WTC11 (cell line): ENCODE measurements around the gene GOLGA3. TPM values are rescaled to one million over a fixed set of nuclear protein-coding genes. Genes with fewer than 3 reads are reported as not detected.

ENCODE experiments used
- ATAC-seq: fragments of 200-7000 bp; cut with Tn5 transposase; 2 replicates; pipeline ENCODE4 v1.10.0; 2021; ENCODE audit warnings: mild to moderate bottlenecking, moderate library complexity
- CTCF ChIA-PET: fragments of 300-600 bp; sonication (Branson Sonifier 250); formaldehyde crosslinking; loops from one replicate; lab custom pipeline; 2021; ENCODE audit warnings: antibody characterized with exemption; lab: Charles Lee
- POLR2A ChIA-PET: fragments of 350-600 bp; sonication (Branson Sonifier 250); formaldehyde crosslinking; loops from one replicate; lab custom pipeline; 2021; ENCODE audit warnings: antibody characterized with exemption; lab: Charles Lee
- DNase-seq: peaks from one replicate; pipeline ENCODE4 v3.0.0; 2021; ENCODE audit warnings: low spot score
- H3K27ac Mint-ChIP-seq: 2 replicates; pipeline ENCODE4 v1.8.0; 2021; ENCODE audit warnings: mixed read lengths
- H3K27me3 Mint-ChIP-seq: 2 replicates; pipeline ENCODE4 v1.8.0; 2021; ENCODE audit warnings: low read depth, mild to moderate bottlenecking, moderate library complexity, mixed read lengths
- H3K36me3 Mint-ChIP-seq: 2 replicates; pipeline ENCODE4 v1.8.0; 2021; ENCODE audit warnings: mixed read lengths
- H3K4me1 Mint-ChIP-seq: 2 replicates; pipeline ENCODE4 v1.8.0; 2022; ENCODE audit warnings: mixed read lengths
- H3K4me3 Mint-ChIP-seq: 2 replicates; pipeline ENCODE4 v1.8.0; 2021; ENCODE audit warnings: mild to moderate bottlenecking, moderate library complexity, mixed read lengths
- H3K9me3 Mint-ChIP-seq: 2 replicates; pipeline ENCODE4 v1.8.0; 2021; ENCODE audit warnings: mixed read lengths
- CREM ChIP-seq: sonication (generic); formaldehyde crosslinking; IDR thresholded peaks from 2 replicates; pipeline ENCODE4 v1.8.1; 2022; ENCODE audit warnings: mild to moderate bottlenecking, missing genetic modification reagents, moderate library complexity
- ETV6 ChIP-seq: sonication (generic); formaldehyde crosslinking; IDR thresholded peaks from 2 replicates; pipeline ENCODE4 v1.8.1; 2022; ENCODE audit warnings: mild to moderate bottlenecking, missing genetic modification reagents
- FOXJ3 ChIP-seq: sonication (generic); formaldehyde crosslinking; IDR thresholded peaks from 2 replicates; pipeline ENCODE4 v1.9.0; 2021; ENCODE audit warnings: missing genetic modification reagents, mild to moderate bottlenecking, borderline replicate concordance
- FOXP4 ChIP-seq: sonication (generic); formaldehyde crosslinking; IDR thresholded peaks from 2 replicates; pipeline ENCODE4 v1.8.0; 2022; ENCODE audit warnings: mild to moderate bottlenecking, missing genetic modification reagents
- GRHL2 ChIP-seq: fragments of 250-450 bp; sonication (Bioruptor Pico); IDR thresholded peaks from 2 replicates; pipeline ENCODE4 v1.8.0; 2022; ENCODE audit warnings: mild to moderate bottlenecking, moderate library complexity; ENCODE audit not compliant: insufficient replicate concordance, severe bottlenecking
- HMGXB4 ChIP-seq: sonication (generic); formaldehyde crosslinking; IDR thresholded peaks from 2 replicates; pipeline ENCODE4 v1.8.1; 2023; ENCODE audit warnings: mild to moderate bottlenecking, moderate library complexity, missing genetic modification reagents
- JUN ChIP-seq: sonication (generic); formaldehyde crosslinking; IDR thresholded peaks from 2 replicates; pipeline ENCODE4 v1.8.0; 2023; ENCODE audit warnings: mild to moderate bottlenecking, missing genetic modification reagents
- KAT7 ChIP-seq: sonication (generic); formaldehyde crosslinking; IDR thresholded peaks from 2 replicates; pipeline ENCODE4 v1.8.1; 2023; ENCODE audit warnings: missing genetic modification reagents, mild to moderate bottlenecking, borderline replicate concordance
- MLX ChIP-seq: sonication (generic); formaldehyde crosslinking; IDR thresholded peaks from 2 replicates; pipeline ENCODE4 v1.8.1; 2023; ENCODE audit warnings: mild to moderate bottlenecking, missing genetic modification reagents, moderate library complexity
- NFATC4 ChIP-seq: fragments of 250-450 bp; sonication (Bioruptor Pico); IDR thresholded peaks from 2 replicates; pipeline ENCODE4 v1.9.0; 2021; ENCODE audit warnings: mild to moderate bottlenecking
- NR1H2 ChIP-seq: sonication (generic); formaldehyde crosslinking; IDR thresholded peaks from 2 replicates; pipeline ENCODE4 v1.9.0; 2021; ENCODE audit warnings: mild to moderate bottlenecking, moderate library complexity, missing genetic modification reagents
- OVOL2 ChIP-seq: fragments of 250-450 bp; sonication (Bioruptor Pico); IDR thresholded peaks from 2 replicates; pipeline ENCODE4 v1.9.0; 2021; ENCODE audit warnings: mild to moderate bottlenecking, borderline replicate concordance
- PRRX2 ChIP-seq: fragments of 250-450 bp; sonication (Bioruptor Pico); IDR thresholded peaks from 2 replicates; pipeline ENCODE4 v1.8.0; 2021; ENCODE audit warnings: mild to moderate bottlenecking
- SMAD3 ChIP-seq: sonication (generic); formaldehyde crosslinking; IDR thresholded peaks from 2 replicates; pipeline ENCODE4 v1.8.0; 2022; ENCODE audit warnings: missing genetic modification reagents, mild to moderate bottlenecking, borderline replicate concordance
- TCF7 ChIP-seq: sonication (generic); formaldehyde crosslinking; IDR thresholded peaks from 2 replicates; pipeline ENCODE4 v1.8.0; 2022; ENCODE audit warnings: mild to moderate bottlenecking, low read depth, missing genetic modification reagents, moderate library complexity
- TEAD1 ChIP-seq: sonication (generic); formaldehyde crosslinking; IDR thresholded peaks from 2 replicates; pipeline ENCODE4 v1.8.0; 2022; ENCODE audit warnings: mild to moderate bottlenecking, missing genetic modification reagents
- TEAD4 ChIP-seq: sonication (generic); formaldehyde crosslinking; IDR thresholded peaks from 2 replicates; pipeline ENCODE4 v1.8.0; 2022; ENCODE audit warnings: mild to moderate bottlenecking, missing genetic modification reagents
- ZNF138 ChIP-seq: sonication (generic); formaldehyde crosslinking; conservative IDR thresholded peaks from 2 replicates; pipeline ENCODE4 v1.8.1; 2022; ENCODE audit warnings: mild to moderate bottlenecking, moderate library complexity, missing genetic modification reagents
- ZNF281 ChIP-seq: sonication (generic); formaldehyde crosslinking; IDR thresholded peaks from 2 replicates; pipeline ENCODE4 v1.8.0; 2023; ENCODE audit warnings: mild to moderate bottlenecking, missing genetic modification reagents
- ZNF416 ChIP-seq: fragments of 250-450 bp; sonication (Bioruptor Pico); IDR thresholded peaks from 2 replicates; pipeline ENCODE4 v1.9.0; 2021; ENCODE audit warnings: mild to moderate bottlenecking, inconsistent platforms
- total RNA-seq: library from RNA; stranded (reverse); gene quantifications from 3 replicates; pipeline ENCODE4 v1.2.3, GENCODE V29; 2021
- TF ChIP-seq, protein P1 (sequence below): sonication (generic); formaldehyde crosslinking; IDR thresholded peaks from 2 replicates; pipeline ENCODE4 v1.8.1; 2022; ENCODE audit warnings: missing genetic modification reagents, borderline replicate concordance
- TF ChIP-seq, protein P2 (sequence below): fragments of 250-450 bp; sonication (Bioruptor Pico); IDR thresholded peaks from 2 replicates; pipeline ENCODE4 v1.9.0; 2021; ENCODE audit warnings: moderate library complexity, mild to moderate bottlenecking, inconsistent platforms, borderline replicate concordance
- TF ChIP-seq, protein P3 (sequence below): sonication (generic); formaldehyde crosslinking; IDR thresholded peaks from 2 replicates; pipeline ENCODE4 v1.8.0; 2022; ENCODE audit warnings: mild to moderate bottlenecking, missing genetic modification reagents

GOLGA3 gene
- total RNA-seq, 1 experiment from 2014 or later = 47.8 TPM

DNA sequence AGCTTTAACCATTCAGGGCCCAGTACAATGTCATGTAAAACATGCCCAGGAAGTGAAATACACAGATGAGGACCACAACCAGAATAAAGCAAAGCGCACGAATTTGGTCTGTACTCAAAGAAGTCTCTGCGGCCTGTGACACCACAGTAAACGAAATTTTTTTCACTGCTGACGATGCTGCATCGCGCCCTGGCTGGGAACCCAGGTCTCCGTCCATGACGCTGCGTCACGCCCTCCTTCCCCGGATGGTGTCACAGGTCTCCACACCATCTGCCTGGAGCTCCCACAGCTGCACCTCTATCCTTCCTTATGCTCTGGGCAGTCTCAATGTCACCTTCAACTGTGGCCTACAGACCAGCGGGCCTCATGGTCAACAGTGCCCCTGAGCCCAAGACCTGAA lies 84.8 kb downstream of the GOLGA3 start (continued):
- no peak for TF ChIP-seq ZNF281
- TF ChIP-seq MLX (CRISPR knock-in tag) = no peak
- no peak for TF ChIP-seq JUN (CRISPR knock-in tag)
- no peak for TF ChIP-seq OVOL2 (CRISPR knock-in tag)
- TF ChIP-seq HMGXB4 (CRISPR knock-in tag) = no peak
- TF ChIP-seq NFATC4 (CRISPR knock-in tag) = no peak
- TF ChIP-seq, protein P1, sequence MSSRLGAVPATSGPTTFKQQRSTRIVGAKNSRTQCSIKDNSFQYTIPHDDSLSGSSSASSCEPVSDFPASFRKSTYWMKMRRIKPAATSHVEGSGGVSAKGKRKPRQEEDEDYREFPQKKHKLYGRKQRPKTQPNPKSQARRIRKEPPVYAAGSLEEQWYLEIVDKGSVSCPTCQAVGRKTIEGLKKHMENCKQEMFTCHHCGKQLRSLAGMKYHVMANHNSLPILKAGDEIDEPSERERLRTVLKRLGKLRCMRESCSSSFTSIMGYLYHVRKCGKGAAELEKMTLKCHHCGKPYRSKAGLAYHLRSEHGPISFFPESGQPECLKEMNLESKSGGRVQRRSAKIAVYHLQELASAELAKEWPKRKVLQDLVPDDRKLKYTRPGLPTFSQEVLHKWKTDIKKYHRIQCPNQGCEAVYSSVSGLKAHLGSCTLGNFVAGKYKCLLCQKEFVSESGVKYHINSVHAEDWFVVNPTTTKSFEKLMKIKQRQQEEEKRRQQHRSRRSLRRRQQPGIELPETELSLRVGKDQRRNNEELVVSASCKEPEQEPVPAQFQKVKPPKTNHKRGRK (CRISPR knock-in tag) = no peak
- no peak for TF ChIP-seq SMAD3
- TF ChIP-seq, protein P2, sequence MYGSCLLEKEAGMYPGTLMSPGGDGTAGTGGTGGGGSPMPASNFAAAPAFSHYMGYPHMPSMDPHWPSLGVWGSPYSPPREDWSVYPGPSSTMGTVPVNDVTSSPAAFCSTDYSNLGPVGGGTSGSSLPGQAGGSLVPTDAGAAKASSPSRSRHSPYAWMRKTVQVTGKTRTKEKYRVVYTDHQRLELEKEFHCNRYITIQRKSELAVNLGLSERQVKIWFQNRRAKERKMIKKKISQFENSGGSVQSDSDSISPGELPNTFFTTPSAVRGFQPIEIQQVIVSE = no peak
- TF ChIP-seq, protein P3, sequence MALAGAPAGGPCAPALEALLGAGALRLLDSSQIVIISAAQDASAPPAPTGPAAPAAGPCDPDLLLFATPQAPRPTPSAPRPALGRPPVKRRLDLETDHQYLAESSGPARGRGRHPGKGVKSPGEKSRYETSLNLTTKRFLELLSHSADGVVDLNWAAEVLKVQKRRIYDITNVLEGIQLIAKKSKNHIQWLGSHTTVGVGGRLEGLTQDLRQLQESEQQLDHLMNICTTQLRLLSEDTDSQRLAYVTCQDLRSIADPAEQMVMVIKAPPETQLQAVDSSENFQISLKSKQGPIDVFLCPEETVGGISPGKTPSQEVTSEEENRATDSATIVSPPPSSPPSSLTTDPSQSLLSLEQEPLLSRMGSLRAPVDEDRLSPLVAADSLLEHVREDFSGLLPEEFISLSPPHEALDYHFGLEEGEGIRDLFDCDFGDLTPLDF (CRISPR knock-in tag) = no peak
- no peak for TF ChIP-seq TCF7 (CRISPR knock-in tag)
- TF ChIP-seq ETV6 (CRISPR knock-in tag) = no peak
- TF ChIP-seq PRRX2 (CRISPR knock-in tag) = no peak

DNA sequence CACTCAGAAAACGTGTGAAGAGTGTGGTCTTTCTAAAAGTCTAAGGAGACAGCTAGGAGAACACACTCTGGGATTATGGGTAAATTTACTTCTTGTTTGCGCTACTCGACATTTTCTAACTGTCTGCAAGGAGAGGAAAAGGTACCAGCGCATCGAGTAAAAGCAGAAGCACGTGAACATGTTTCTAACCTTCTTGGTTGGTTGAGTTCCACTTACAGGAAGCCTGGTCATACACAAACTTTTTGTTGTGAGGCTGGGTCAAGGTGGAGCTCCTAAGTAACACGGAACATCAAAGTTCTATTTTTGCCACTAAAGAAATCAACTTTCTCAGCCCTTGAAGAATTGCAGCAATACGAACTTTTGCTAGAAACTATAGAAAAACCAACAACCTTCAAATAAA lies 87.0 kb downstream of the GOLGA3 start:
- ChIA-PET POLR2A (no interaction called here), CTCF (no interaction called here)
- H3K4me3 Mint-ChIP-seq = no peak overlapping the region
- no peaks in the 10 kb centered on the region for H3K4me1 Mint-ChIP-seq
- peaks cover 6% of the 10 kb centered on the region; the same call in 1 of the 2 replicates for H3K9me3 Mint-ChIP-seq
- H3K27me3 Mint-ChIP-seq = no peaks in the 10 kb centered on the region
- no peak overlapping the region for H3K27ac Mint-ChIP-seq
- no peak for ATAC-seq
- no peak for DNase-seq
- H3K36me3 Mint-ChIP-seq = peaks cover 87% of the 10 kb centered on the region
- TF ChIP-seq KAT7 (no peak), FOXJ3 (CRISPR knock-in tag) (no peak), CREM (CRISPR knock-in tag) (no peak), NR1H2 (CRISPR knock-in tag) (no peak), GRHL2 (CRISPR knock-in tag) (no peak), TEAD1 (CRISPR knock-in tag) (no peak), FOXP4 (CRISPR knock-in tag) (no peak), ZNF138 (CRISPR knock-in tag) (no peak), TEAD4 (CRISPR knock-in tag) (no peak), ZNF281 (no peak), ZNF416 (CRISPR knock-in tag) (no peak)
